GM12878 (cell line): ENCODE results near the gene NAB1.

Experiments
- ATF2 ChIP-seq: IDR thresholded peaks from 2 replicates; pipeline ENCODE4 v1.6.1; 2012; ENCODE audit warnings: low read length, inconsistent platforms
- CREB1 ChIP-seq: IDR thresholded peaks from 2 replicates; pipeline ENCODE4 v1.6.1; 2012; ENCODE audit warnings: low read depth, mild to moderate bottlenecking, inconsistent platforms
- CTCF ChIP-seq, 3 experiments: IDR thresholded peaks in 2 of 3; conservative IDR thresholded peaks in 1 of 3; 2 replicates each; pipeline ENCODE4 v1.5.1; 2011; ENCODE audit warnings: low read depth in 3 of 3, low read length in 3 of 3, mild to moderate bottlenecking in 3 of 3, control low read depth in 2 of 3, moderate library complexity in 2 of 3, inconsistent platforms in 1 of 3, mixed read lengths in 1 of 3; ENCODE audit not compliant: control insufficient read depth in 2 of 3, insufficient read depth in 1 of 3; ENCODE audit errors: extremely low read depth in 1 of 3
- EP300 ChIP-seq, 2 experiments: fragments of 150-350 bp in 1 of 2; IDR thresholded peaks; 2 replicates each; pipeline ENCODE4 v1.6.1; 2011 to 2012; ENCODE audit warnings: low read depth in 2 of 2, low read length in 2 of 2, borderline replicate concordance in 1 of 2, improper control_type of control experiment in 1 of 2, inconsistent platforms in 1 of 2; ENCODE audit not compliant: control insufficient read depth in 1 of 2
- MXI1 ChIP-seq: fragments of 150-350 bp; IDR thresholded peaks from 2 replicates; pipeline ENCODE4 v1.6.1; 2011; ENCODE audit warnings: low read depth, mild to moderate bottlenecking, inconsistent platforms, low read length, improper control_type of control experiment
- MYC ChIP-seq: IDR thresholded peaks from 2 replicates; pipeline ENCODE4 v1.6.1; 2011; ENCODE audit warnings: mild to moderate bottlenecking, low read length, moderate library complexity, inconsistent platforms; ENCODE audit not compliant: insufficient read depth, insufficient replicate concordance, insufficient read length, severe bottlenecking
- NFIC ChIP-seq: IDR thresholded peaks from 2 replicates; pipeline ENCODE4 v1.6.1; 2012; ENCODE audit warnings: low read depth, mild to moderate bottlenecking, inconsistent platforms, low read length, moderate library complexity
- POLR2AphosphoS5 ChIP-seq: IDR thresholded peaks from 2 replicates; pipeline ENCODE4 v1.6.1; 2011; ENCODE audit warnings: mild to moderate bottlenecking, low read length, inconsistent platforms
- RCOR1 ChIP-seq: conservative IDR thresholded peaks from 2 replicates; pipeline ENCODE4 v1.6.1; 2012; ENCODE audit warnings: low read depth, low read length, improper control_type of control experiment
- SPI1 ChIP-seq: IDR thresholded peaks from 2 replicates; pipeline ENCODE4 v1.6.1; 2011; ENCODE audit warnings: low read depth, mild to moderate bottlenecking, low read length, moderate library complexity, borderline replicate concordance; ENCODE audit not compliant: insufficient read depth
- SUZ12 ChIP-seq: fragments of 200-600 bp; sonication (generic); IDR thresholded peaks from one replicate; pipeline ENCODE4 v1.6.1; 2018; ENCODE audit warnings: antibody characterized with exemption, mild to moderate bottlenecking; ENCODE audit not compliant: unreplicated experiment
- USF1 ChIP-seq: IDR thresholded peaks from 2 replicates; pipeline ENCODE4 v1.6.1; 2011; ENCODE audit warnings: borderline replicate concordance, low read depth, mild to moderate bottlenecking, moderate library complexity, mixed read lengths, low read length; ENCODE audit not compliant: insufficient read depth; ENCODE audit errors: extremely low read length
- USF2 ChIP-seq: IDR thresholded peaks from 2 replicates; pipeline ENCODE4 v1.6.1; 2011; ENCODE audit warnings: low read depth, low read length, improper control_type of control experiment, borderline replicate concordance
- ZBTB4 ChIP-seq: fragments of 450-650 bp; formaldehyde crosslinking; IDR thresholded peaks from 2 replicates; pipeline ENCODE4 v1.4.0; 2022; ENCODE audit warnings: mild to moderate bottlenecking, moderate library complexity

- TF ChIP-seq EP300 (IDR thresholded peaks at IDR 0.05; ENCODE audit: borderline replicate concordance in 1 of 2, control insufficient read depth in 1 of 2, low read depth in 2 of 2, low read length in 2 of 2): no peak
- no peak for TF ChIP-seq ATF2
- TF ChIP-seq RCOR1: no peak
- TF ChIP-seq CTCF (IDR thresholded peaks at IDR 0.05 in 2 of 3, conservative IDR thresholded peaks at IDR 0.05 in 1 of 3; ENCODE audit: control insufficient read depth in 2 of 3, extremely low read depth in 1 of 3, insufficient read depth in 1 of 3, low read depth in 3 of 3, low read length in 3 of 3): no peak
- no peak for TF ChIP-seq NFIC
- no peak for TF ChIP-seq ZBTB4 (CRISPR knock-in tag)
- no peak for TF ChIP-seq MXI1
- TF ChIP-seq USF2: no peak
- no peak for TF ChIP-seq POLR2AphosphoS5
- no peak for TF ChIP-seq MYC
- no peak for TF ChIP-seq SUZ12
- no peak for TF ChIP-seq SPI1
- TF ChIP-seq USF1: no peak
- no peak for TF ChIP-seq CREB1
Observed at GRCh38 chr2:190717306-190717705, 68.4 kb downstream of the NAB1 start.
